GM23338 (cell line): ENCODE measurements around the gene CEBPZOS. TPM values are rescaled to one million over a fixed set of nuclear protein-coding genes. Genes with fewer than 3 reads are reported as not detected.
A peak's percentile ranks its signal among the peaks of the same experiment; 100 is the strongest.

Experiments used
- ATAC-seq: fragments of 200-7000 bp; cut with Tn5 transposase; 3 replicates; pipeline ENCODE4 v1.9.1; 2020
- DNase-seq: peaks from one replicate; pipeline ENCODE4 v3.0.0-alpha.2; 2015; ENCODE audit warnings: low spot score
- H2AFZ ChIP-seq: fragments of 200-600 bp; sonication (generic); 2 replicates; pipeline ENCODE4 v1.8.0; 2016; ENCODE audit warnings: antibody characterized with exemption, mild to moderate bottlenecking, moderate library complexity
- H3F3A ChIP-seq: fragments of 200-600 bp; sonication (generic); replicated peaks from 2 replicates; pipeline ENCODE4 v1.8.0; 2017; ENCODE audit warnings: antibody characterized with exemption, mixed run types, low read depth
- H3K27ac ChIP-seq: fragments of 200-600 bp; sonication (generic); 2 replicates; pipeline ENCODE4 v1.6.1; 2016; ENCODE audit warnings: low read depth
- H3K27me3 ChIP-seq: fragments of 200-600 bp; sonication (generic); 2 replicates; pipeline ENCODE4 v1.8.0; 2016; ENCODE audit warnings: mild to moderate bottlenecking, mixed run types, moderate library complexity; ENCODE audit not compliant: insufficient read depth
- H3K36me3 ChIP-seq: fragments of 200-600 bp; sonication (generic); 2 replicates; pipeline ENCODE4 v1.8.0; 2016; ENCODE audit warnings: mild to moderate bottlenecking; ENCODE audit not compliant: insufficient read depth
- H3K4me1 ChIP-seq: fragments of 200-600 bp; sonication (generic); 2 replicates; pipeline ENCODE4 v1.8.0; 2016; ENCODE audit warnings: mild to moderate bottlenecking, moderate library complexity; ENCODE audit not compliant: insufficient read depth
- H3K4me2 ChIP-seq: fragments of 200-600 bp; sonication (generic); 2 replicates; pipeline ENCODE4 v1.7.1; 2017; ENCODE audit warnings: mixed run types
- H3K4me3 ChIP-seq: fragments of 200-600 bp; sonication (generic); 2 replicates; pipeline ENCODE4 v1.6.1; 2016; ENCODE audit warnings: mixed run types
- H3K79me2 ChIP-seq: fragments of 200-600 bp; sonication (generic); replicated peaks from 2 replicates; pipeline ENCODE4 v1.8.0; 2017; ENCODE audit warnings: mild to moderate bottlenecking; ENCODE audit not compliant: insufficient read depth
- H3K9me2 ChIP-seq: fragments of 200-600 bp; sonication (generic); 2 replicates; pipeline ENCODE4 v1.8.0; 2017; ENCODE audit not compliant: insufficient read depth
- H4K20me1 ChIP-seq: fragments of 200-600 bp; sonication (generic); replicated peaks from 2 replicates; pipeline ENCODE4 v1.8.0; 2017; ENCODE audit warnings: mild to moderate bottlenecking; ENCODE audit not compliant: insufficient read depth
- H3K27ac Mint-ChIP-seq: 2 replicates; pipeline ENCODE4 v1.8.0; 2020; ENCODE audit warnings: inconsistent platforms, mild to moderate bottlenecking, moderate library complexity, mixed read lengths
- H3K27me3 Mint-ChIP-seq: 3 replicates; pipeline ENCODE4 v1.8.0; 2022; ENCODE audit warnings: low read depth, mild to moderate bottlenecking, moderate library complexity, mixed read lengths, inconsistent platforms; ENCODE audit not compliant: insufficient read depth, poor library complexity
- H3K36me3 Mint-ChIP-seq: 3 replicates; pipeline ENCODE4 v1.8.0; 2021; ENCODE audit warnings: low read depth, mild to moderate bottlenecking, inconsistent platforms, moderate library complexity, mixed read lengths
- H3K4me1 Mint-ChIP-seq: 3 replicates; pipeline ENCODE4 v1.8.0; 2020; ENCODE audit warnings: mild to moderate bottlenecking, inconsistent platforms, mixed read lengths
- H3K4me3 Mint-ChIP-seq: 3 replicates; pipeline ENCODE4 v1.8.0; 2021; ENCODE audit warnings: moderate library complexity, mild to moderate bottlenecking, inconsistent platforms, mixed read lengths
- H3K9me3 Mint-ChIP-seq: 3 replicates; pipeline ENCODE4 v1.8.0; 2020; ENCODE audit warnings: moderate library complexity, mild to moderate bottlenecking, inconsistent platforms, mixed read lengths
- CREB1 ChIP-seq: fragments of 250-450 bp; sonication (Bioruptor Pico); IDR thresholded peaks from 2 replicates; pipeline ENCODE4 v1.5.0; 2020; ENCODE audit warnings: low read depth, mild to moderate bottlenecking, moderate library complexity
- EZH2 ChIP-seq: fragments of 200-600 bp; sonication (generic); IDR thresholded peaks from one replicate; pipeline ENCODE4 v1.8.0; 2017; ENCODE audit warnings: antibody characterized with exemption, mild to moderate bottlenecking, low read depth; ENCODE audit not compliant: unreplicated experiment
- JUNB ChIP-seq: IDR thresholded peaks from one replicate; pipeline ENCODE4 v1.6.1; 2016; ENCODE audit warnings: antibody characterized with exemption; ENCODE audit not compliant: unreplicated experiment
- polyA plus RNA-seq: library from polyadenylated mRNA; unstranded; fragments of >200 nt; fragmentation: Nextera tagmentation; extraction: Ambion mirVana; gene quantifications from 2 replicates; pipeline ENCODE4 v1.2.1, GENCODE V29; 2016
- total RNA-seq: library from RNA; depleted of rRNA; stranded (reverse); fragments of >200 nt; shearing (Covaris generic); gene quantifications from 2 replicates; pipeline ENCODE4 v1.2.3, GENCODE V29; 2014
- TF ChIP-seq, protein P1 (sequence below): IDR thresholded peaks from one replicate; pipeline ENCODE4 v1.6.1; 2018; ENCODE audit warnings: antibody characterized with exemption; ENCODE audit not compliant: unreplicated experiment
- TF ChIP-seq, protein P2 (sequence below), 2 experiments: fragments of 200-600 bp in 1 of 2; sonication (generic) in 1 of 2; conservative IDR thresholded peaks; 2 replicates each; pipeline versions ENCODE4 v1.5.1 to v1.6.1; 2016 to 2017; ENCODE audit warnings: antibody characterized with exemption in 2 of 2, low read depth in 2 of 2, mild to moderate bottlenecking in 2 of 2, moderate library complexity in 1 of 2

CEBPZOS gene
- total and polyA plus RNA-seq, 2 experiments from 2014 or later, result 83.6 to 191 TPM

DNA sequence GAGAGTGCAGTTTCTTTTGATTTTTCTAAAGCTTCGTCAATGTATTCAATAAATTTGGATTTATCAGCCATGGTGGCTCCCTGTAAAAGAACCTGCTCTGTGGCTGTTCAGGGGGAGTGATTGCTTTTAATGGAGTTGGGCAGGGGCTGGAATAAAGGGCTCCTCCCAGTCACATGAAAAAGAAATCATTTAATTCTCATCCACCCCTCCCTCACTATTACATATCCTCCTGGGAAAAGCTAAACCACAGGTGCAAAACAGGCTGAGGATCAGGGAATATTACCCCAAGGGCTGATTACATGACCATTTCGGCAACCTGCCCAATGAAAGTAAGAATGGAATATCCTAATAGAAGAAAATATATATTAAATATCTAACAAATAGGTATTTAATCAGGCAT, 7.7 kb upstream of the CEBPZOS start, which contains the start of gene SULT6B1 (continued):
- TF ChIP-seq, protein P1, sequence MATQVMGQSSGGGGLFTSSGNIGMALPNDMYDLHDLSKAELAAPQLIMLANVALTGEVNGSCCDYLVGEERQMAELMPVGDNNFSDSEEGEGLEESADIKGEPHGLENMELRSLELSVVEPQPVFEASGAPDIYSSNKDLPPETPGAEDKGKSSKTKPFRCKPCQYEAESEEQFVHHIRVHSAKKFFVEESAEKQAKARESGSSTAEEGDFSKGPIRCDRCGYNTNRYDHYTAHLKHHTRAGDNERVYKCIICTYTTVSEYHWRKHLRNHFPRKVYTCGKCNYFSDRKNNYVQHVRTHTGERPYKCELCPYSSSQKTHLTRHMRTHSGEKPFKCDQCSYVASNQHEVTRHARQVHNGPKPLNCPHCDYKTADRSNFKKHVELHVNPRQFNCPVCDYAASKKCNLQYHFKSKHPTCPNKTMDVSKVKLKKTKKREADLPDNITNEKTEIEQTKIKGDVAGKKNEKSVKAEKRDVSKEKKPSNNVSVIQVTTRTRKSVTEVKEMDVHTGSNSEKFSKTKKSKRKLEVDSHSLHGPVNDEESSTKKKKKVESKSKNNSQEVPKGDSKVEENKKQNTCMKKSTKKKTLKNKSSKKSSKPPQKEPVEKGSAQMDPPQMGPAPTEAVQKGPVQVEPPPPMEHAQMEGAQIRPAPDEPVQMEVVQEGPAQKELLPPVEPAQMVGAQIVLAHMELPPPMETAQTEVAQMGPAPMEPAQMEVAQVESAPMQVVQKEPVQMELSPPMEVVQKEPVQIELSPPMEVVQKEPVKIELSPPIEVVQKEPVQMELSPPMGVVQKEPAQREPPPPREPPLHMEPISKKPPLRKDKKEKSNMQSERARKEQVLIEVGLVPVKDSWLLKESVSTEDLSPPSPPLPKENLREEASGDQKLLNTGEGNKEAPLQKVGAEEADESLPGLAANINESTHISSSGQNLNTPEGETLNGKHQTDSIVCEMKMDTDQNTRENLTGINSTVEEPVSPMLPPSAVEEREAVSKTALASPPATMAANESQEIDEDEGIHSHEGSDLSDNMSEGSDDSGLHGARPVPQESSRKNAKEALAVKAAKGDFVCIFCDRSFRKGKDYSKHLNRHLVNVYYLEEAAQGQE, result no peak
- TF ChIP-seq, protein P2, sequence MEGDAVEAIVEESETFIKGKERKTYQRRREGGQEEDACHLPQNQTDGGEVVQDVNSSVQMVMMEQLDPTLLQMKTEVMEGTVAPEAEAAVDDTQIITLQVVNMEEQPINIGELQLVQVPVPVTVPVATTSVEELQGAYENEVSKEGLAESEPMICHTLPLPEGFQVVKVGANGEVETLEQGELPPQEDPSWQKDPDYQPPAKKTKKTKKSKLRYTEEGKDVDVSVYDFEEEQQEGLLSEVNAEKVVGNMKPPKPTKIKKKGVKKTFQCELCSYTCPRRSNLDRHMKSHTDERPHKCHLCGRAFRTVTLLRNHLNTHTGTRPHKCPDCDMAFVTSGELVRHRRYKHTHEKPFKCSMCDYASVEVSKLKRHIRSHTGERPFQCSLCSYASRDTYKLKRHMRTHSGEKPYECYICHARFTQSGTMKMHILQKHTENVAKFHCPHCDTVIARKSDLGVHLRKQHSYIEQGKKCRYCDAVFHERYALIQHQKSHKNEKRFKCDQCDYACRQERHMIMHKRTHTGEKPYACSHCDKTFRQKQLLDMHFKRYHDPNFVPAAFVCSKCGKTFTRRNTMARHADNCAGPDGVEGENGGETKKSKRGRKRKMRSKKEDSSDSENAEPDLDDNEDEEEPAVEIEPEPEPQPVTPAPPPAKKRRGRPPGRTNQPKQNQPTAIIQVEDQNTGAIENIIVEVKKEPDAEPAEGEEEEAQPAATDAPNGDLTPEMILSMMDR (conservative IDR thresholded peaks at IDR 0.05; ENCODE audit: low read depth in 2 of 2), result no peak
- no peak for TF ChIP-seq JUNB
- no peak for TF ChIP-seq CREB1

DNA sequence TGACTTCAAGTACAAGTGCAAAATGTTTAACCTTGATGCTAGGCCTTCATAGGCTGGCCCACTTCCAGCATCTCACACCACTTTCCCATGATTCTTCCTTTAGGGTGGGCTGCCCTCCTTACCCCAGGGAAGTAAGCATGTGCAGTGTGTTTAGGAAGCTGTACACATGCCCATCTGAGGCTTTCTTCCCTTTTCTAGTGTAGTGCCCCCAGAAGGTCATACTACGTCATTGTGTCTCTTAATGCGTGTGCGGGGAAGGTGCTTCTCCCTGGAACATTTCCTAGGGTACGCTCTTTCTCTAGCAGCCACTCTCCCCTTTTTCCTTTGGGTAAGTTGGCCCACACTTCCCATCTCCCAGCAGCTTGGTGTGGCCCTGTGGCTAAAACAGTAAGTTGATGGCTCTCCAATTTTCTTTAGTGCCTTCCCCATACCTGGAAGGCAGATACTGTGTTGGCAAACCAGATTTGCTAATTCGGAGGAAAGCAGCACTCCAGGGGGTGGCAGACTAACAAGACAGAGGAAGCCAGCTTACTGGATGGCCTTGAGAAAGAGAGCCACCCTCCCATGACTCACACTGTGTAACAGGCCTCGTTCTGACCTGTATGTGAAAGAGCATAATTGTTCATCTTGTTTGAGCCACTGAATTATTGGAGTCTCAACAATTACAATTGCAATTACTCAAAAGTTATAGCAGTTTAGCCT, 6.7 kb upstream of the CEBPZOS start:
- Mint-ChIP-seq H3K9me3 (no peaks in the 10 kb centered on the region), H3K4me1 (peaks cover 43% of the 10 kb centered on the region), H3K27me3 (peaks cover 5% of the 10 kb centered on the region), H3K27ac (peak overlapping the region; percentile 70), H3K4me3 (no peak overlapping the region), H3K36me3 (no peaks in the 10 kb centered on the region)
- Histone ChIP-seq H3K9me2 (no peaks in the 10 kb centered on the region), H3K36me3 (no peaks in the 10 kb centered on the region), H3K4me1 (peaks cover 39% of the 10 kb centered on the region), H3K27me3 (no peaks in the 10 kb centered on the region), H2AFZ (no peak overlapping the region), H3K79me2 (no peaks in the 10 kb centered on the region), H3K27ac (peak overlapping the region; percentile 67; the same call in 1 of the 2 replicates), H3K4me3 (no peak overlapping the region), H4K20me1 (no peaks in the 10 kb centered on the region), H3K4me2 (peak overlapping the region; percentile 20; the same call in 1 of the 2 replicates), H3F3A (0 out of 2 replicates have a peak, but pooled peaks cover 3% of the 10 kb centered on the region)
- no peak for TF ChIP-seq EZH2
- TF ChIP-seq, protein P2 (conservative IDR thresholded peaks at IDR 0.05; ENCODE audit: low read depth in 2 of 2), result peak; percentile 42 to 43
- ATAC-seq (peak; percentile 82), DNase-seq (peak; percentile 89)
